OCI-M2 (cell line): ENCODE results near the gene PCBP3.

ENCODE experiments used
- DNase-seq: peaks from one replicate; lab custom pipeline; 2025; ENCODE audit not compliant: unreplicated experiment; lab: John Stamatoyannopoulos, UW

The PCBP3 gene

GRCh38 chr21:45724345-45724961 is 80.9 kb downstream of the PCBP3 start:
- DNase-seq, result no peak

- DNase-seq, result no peak
Measured at GRCh38 chr21:45724994-45725843, 81.7 kb downstream of the PCBP3 start.

- no peak for DNase-seq
Measured at GRCh38 chr21:45725844-45726200, 82.3 kb downstream of the PCBP3 start.

DNA sequence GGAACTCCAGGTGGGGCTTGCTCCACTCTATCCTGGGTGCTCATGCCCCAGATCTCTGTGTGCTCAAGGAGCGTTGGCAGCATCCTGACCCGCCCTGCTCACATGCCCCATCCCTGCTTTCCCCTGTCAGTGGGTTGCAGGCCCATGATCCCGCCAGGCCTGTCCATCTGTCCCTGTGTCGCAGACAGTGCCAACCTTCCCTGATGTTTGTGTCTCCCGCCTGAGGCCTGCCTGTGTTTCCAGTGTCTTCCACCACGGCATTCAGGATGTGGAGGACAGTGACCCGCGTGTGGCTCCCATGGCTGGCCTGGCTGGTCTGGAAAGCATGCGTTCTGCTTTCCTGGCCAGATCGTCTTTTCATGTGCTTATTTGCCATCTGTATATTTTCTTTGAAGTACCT is 82.9 kb downstream of the PCBP3 start:
- no peak for DNase-seq

GRCh38 chr21:45727390-45727789 is 83.9 kb downstream of the PCBP3 start:
- DNase-seq, result no peak

GRCh38 chr21:45735259-45736000 is 91.9 kb downstream of the PCBP3 start:
- no peak for DNase-seq

DNA sequence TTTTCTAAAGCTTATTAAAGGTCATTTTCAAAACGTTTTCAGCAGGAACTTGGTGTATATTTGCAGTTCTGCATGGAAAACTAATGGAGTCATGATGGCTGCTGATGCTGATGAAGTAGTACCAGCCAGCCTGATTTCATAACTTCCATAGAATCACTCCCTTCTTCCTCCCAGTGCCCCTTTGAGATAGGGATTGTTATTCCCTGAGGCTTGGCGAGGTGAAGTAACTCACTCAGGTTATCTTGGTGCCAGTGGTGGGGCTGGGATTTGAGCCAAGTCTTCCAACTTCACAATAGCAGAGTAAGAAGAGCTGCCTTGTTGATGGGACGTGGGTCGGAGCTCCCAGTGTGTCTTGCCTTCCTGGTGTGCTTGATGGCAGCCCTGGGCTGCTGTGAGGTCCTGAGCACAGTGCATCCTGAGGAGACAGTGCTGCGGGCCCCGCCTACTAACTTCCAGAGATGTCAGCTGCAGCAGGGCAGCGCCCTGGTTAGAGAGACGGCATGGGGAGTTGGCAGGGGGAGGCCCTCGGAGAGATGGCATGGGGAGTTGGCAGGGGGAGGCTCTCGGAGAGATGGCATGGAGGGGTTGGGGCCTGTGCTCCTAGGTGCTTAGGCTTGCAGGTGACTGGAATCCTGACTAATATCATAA is 92.6 kb downstream of the PCBP3 start:
- DNase-seq, result no peak

DNA sequence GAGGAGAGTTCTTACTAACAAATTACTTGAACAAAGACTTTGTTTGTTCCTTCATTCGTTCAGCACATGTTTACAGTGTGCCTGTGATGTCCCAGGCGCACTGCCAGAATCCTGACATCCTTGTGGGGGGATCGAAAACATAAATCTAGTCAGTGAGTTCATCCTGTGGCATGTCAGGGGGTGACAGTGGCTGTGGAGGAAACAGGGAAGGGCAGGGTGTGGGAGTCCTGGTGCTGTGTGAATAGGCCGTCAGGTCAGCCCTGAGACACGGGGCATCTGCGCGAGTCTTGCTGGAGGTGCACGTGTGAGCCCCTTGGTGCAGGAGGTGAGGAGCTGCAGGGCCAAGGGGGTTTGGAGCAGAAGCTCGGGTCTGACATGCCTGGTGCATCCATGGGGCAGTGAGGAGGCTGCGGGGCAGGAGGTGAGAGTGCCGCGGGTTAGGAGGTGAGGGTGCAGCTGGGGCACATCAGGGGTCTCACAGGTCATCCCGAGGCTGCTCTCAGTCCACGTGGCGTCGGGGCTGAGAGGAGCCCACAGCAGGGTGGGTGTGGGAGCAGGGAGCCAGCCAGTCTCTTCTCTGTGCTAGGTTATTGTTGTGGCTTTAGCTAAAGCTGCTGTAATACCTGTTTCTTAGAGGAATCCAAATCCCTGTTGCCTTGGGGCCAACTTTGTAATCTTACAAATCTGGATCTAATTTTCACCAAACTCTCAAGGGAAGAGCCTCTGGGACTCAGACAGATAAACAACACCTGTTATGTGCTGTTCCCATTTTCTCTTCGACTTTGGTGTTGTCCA is 93.4 kb downstream of the PCBP3 start:
- DNase-seq, result no peak

- no peak for DNase-seq
Measured at GRCh38 chr21:45737485-45738166, 94.1 kb downstream of the PCBP3 start.

- no peak for DNase-seq
Measured at GRCh38 chr21:45739218-45740087, 95.9 kb downstream of the PCBP3 start.

DNA sequence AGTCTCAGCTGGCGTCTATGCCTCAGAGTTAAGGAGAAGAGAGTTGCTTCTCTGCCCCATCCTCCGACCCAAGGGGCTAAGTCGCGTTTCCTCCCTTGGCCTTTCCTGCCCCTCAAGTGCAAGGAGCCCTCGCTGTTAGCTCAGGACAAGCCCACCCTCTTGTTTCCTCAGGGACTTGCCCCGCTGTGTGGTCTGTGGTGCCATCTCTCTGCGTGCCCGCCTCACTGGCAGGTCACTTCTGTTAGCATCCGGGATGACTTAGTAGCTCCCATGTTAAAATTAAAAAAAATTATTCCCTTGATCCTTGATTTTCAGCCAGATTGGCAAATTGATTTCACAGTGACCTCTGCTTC is 96.5 kb downstream of the PCBP3 start:
- DNase-seq, result no peak

DNA sequence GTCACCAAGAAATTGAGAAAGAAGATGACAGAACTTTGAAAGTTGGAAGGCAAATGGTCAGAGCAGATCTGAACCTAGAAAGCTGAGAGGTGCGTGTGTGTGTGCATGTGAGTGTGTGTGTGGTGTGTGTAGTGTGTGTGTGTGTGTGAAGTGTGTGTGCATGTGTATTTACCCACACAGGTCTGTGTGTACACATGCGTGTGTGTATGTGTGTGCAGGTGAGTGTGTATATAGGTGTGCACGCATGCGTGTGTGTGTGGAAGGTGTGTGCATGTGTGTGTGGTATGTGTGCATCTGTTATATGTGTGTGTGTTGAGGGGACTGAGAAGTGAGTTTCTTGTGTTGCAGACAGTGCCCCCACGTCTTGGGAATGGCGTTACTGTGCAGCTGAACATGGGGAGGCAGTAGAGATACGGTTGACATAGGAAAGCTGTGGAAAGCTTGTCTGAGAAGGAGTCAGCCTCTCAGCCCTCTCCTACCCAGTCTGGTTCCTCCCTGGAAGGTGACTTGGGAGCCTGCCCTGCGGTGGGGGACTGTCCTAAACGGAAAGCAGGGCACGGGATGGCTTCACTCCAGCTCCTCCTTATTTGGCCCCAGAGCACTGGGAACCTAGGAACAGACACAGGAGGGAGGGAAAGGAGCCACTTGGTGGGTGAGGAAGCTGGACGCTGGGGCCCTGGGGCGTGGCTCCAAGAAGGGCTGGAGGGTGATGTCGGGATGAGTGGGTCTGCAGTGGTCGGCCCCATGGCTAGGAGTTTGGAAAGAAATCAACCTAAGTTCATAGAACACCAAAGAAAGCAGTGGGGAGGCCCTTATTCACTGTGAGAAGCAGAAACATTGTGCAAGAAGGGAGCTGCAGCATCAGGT is 97.2 kb downstream of the PCBP3 start:
- DNase-seq, result no peak

DNA sequence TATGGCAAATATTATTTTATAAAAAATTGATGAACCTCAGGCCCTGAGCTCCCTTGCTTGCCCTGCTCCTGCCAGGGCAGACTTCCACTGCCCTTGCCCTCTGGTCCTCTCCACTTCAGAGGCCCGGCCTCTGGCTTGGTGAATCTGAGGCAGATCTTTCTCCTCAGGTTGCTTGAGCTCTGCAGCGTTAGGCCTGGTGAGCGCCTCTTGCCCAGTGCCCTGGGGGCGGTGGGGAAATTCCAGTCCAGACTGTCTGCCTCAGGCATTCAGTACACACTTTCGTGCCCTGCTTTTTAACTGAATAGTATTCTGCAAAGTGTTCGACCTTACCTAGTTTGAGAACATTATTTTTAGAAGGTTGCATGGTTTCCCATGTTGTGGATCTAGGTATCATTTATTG is 98.2 kb downstream of the PCBP3 start:
- no peak for DNase-seq

DNA sequence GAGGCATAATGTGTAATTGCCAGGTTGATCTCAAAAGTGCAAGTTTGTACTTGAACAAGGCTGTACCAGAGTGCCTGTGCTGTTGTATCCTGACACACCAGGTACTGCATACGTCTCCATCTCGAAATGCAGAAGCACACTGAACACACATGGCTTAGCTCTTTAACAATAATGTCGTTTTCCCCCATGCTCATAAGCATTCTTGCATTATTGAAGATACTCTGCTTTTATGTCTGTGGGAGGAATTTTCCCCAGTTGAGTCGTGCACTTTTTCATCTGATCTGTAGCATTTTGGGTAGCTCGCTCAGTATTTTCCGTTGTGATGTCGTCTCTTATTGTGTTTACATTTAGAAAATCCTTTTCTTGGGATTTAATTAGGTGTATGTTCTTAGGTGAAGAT is 98.7 kb downstream of the PCBP3 start:
- no peak for DNase-seq

- DNase-seq, result no peak
Measured at GRCh38 chr21:45745256-45745655, 101.7 kb downstream of the PCBP3 start.

- no peak for DNase-seq
Measured at GRCh38 chr21:45747233-45747766, 103.8 kb downstream of the PCBP3 start.

- no peak for DNase-seq
Measured at GRCh38 chr21:45747802-45748445, 104.4 kb downstream of the PCBP3 start.

GRCh38 chr21:45748593-45748992 is 105.1 kb downstream of the PCBP3 start:
- DNase-seq, result no peak
